SK-N-SH treated with all-trans-retinoic acid at 6 μM for 48 hours (cell line): Measurements from ENCODE around the gene ELF1.

Experiments used
- ATAC-seq: fragments of 200-7000 bp; cut with Tn5 transposase; 3 replicates; pipeline ENCODE4 v1.9.1; 2020; ENCODE audit warnings: mild to moderate bottlenecking, moderate library complexity
- ARNTL ChIP-seq: fragments of 450-650 bp; formaldehyde crosslinking; IDR thresholded peaks from 2 replicates; pipeline ENCODE4 v1.5.0; 2020; ENCODE audit warnings: low read depth, mild to moderate bottlenecking, moderate library complexity, borderline replicate concordance
- BACH2 ChIP-seq: fragments of 250-450 bp; sonication (Bioruptor Pico); IDR thresholded peaks from 2 replicates; pipeline ENCODE4 v1.9.0; 2021; ENCODE audit warnings: mild to moderate bottlenecking, borderline replicate concordance
- CREB5 ChIP-seq: fragments of 250-450 bp; sonication (Bioruptor Pico); IDR thresholded peaks from 2 replicates; pipeline ENCODE4 v1.5.1; 2020; ENCODE audit warnings: low read depth, mild to moderate bottlenecking, moderate library complexity
- CSDC2 ChIP-seq: fragments of 250-450 bp; sonication (Bioruptor Pico); IDR thresholded peaks from 2 replicates; pipeline ENCODE4 v1.5.0; 2020; ENCODE audit warnings: mild to moderate bottlenecking, moderate library complexity
- ESRRG ChIP-seq: fragments of 250-450 bp; sonication (Bioruptor Pico); IDR thresholded peaks from 2 replicates; pipeline ENCODE4 v1.6.1; 2021; ENCODE audit warnings: mild to moderate bottlenecking
- GLIS3 ChIP-seq: fragments of 250-450 bp; sonication (Bioruptor Pico); IDR thresholded peaks from 2 replicates; pipeline ENCODE4 v1.5.0; 2020; ENCODE audit warnings: mild to moderate bottlenecking, moderate library complexity
- ISL1 ChIP-seq: fragments of 250-450 bp; sonication (Bioruptor Pico); IDR thresholded peaks from 2 replicates; pipeline ENCODE4 v2.1.2; 2022; ENCODE audit warnings: mild to moderate bottlenecking, moderate library complexity
- OSR1 ChIP-seq: fragments of 250-450 bp; sonication (Bioruptor Pico); IDR thresholded peaks from 2 replicates; pipeline ENCODE4 v1.8.0; 2022; ENCODE audit warnings: moderate library complexity, mild to moderate bottlenecking, inconsistent platforms
- RARB ChIP-seq: fragments of 250-450 bp; sonication (Bioruptor Pico); IDR thresholded peaks from 2 replicates; pipeline ENCODE4 v1.8.0; 2021; ENCODE audit warnings: mild to moderate bottlenecking, moderate library complexity
- SNAI2 ChIP-seq: fragments of 250-450 bp; sonication (Bioruptor Pico); IDR thresholded peaks from 2 replicates; pipeline ENCODE4 v1.5.0; 2020; ENCODE audit warnings: mild to moderate bottlenecking, moderate library complexity
- TCF4 ChIP-seq: fragments of 250-450 bp; sonication (Bioruptor Pico); IDR thresholded peaks from 2 replicates; pipeline ENCODE4 v1.8.0; 2021; ENCODE audit warnings: mild to moderate bottlenecking, moderate library complexity, borderline replicate concordance
- TOX ChIP-seq: fragments of 250-450 bp; sonication (Bioruptor Pico); IDR thresholded peaks from 2 replicates; pipeline ENCODE4 v1.8.0; 2021; ENCODE audit warnings: mild to moderate bottlenecking, moderate library complexity, borderline replicate concordance
- ZC3H10 ChIP-seq: fragments of 250-450 bp; sonication (Bioruptor Pico); IDR thresholded peaks from 2 replicates; pipeline ENCODE4 v1.5.1; 2021; ENCODE audit warnings: mild to moderate bottlenecking, moderate library complexity
- ZFP3 ChIP-seq: fragments of 250-450 bp; sonication (Bioruptor Pico); IDR thresholded peaks from 2 replicates; pipeline ENCODE4 v1.5.0; 2020; ENCODE audit warnings: mild to moderate bottlenecking, moderate library complexity
- ZFP30 ChIP-seq: fragments of 450-650 bp; formaldehyde crosslinking; IDR thresholded peaks from 2 replicates; pipeline ENCODE4 v1.5.0; 2022; ENCODE audit warnings: mild to moderate bottlenecking, moderate library complexity
- ZNF565 ChIP-seq: fragments of 450-650 bp; formaldehyde crosslinking; conservative IDR thresholded peaks from 2 replicates; pipeline ENCODE4 v1.5.0; 2020; ENCODE audit warnings: low read depth, mild to moderate bottlenecking, moderate library complexity
- ZNF70 ChIP-seq: fragments of 450-650 bp; formaldehyde crosslinking; IDR thresholded peaks from 2 replicates; pipeline ENCODE4 v1.5.0; 2020; ENCODE audit warnings: mild to moderate bottlenecking, moderate library complexity
- ZNF8 ChIP-seq: fragments of 450-650 bp; formaldehyde crosslinking; IDR thresholded peaks from 2 replicates; pipeline ENCODE4 v1.5.0; 2020; ENCODE audit warnings: mild to moderate bottlenecking, moderate library complexity
- TF ChIP-seq, protein P1 (sequence below): fragments of 250-450 bp; sonication (Bioruptor Pico); IDR thresholded peaks from 2 replicates; pipeline ENCODE4 v1.8.0; 2020; ENCODE audit warnings: mild to moderate bottlenecking, moderate library complexity, borderline replicate concordance
- TF ChIP-seq, protein P2 (sequence below): fragments of 250-450 bp; sonication (Bioruptor Pico); IDR thresholded peaks from 2 replicates; pipeline ENCODE4 v1.5.0; 2020; ENCODE audit warnings: mild to moderate bottlenecking, moderate library complexity
- TF ChIP-seq, protein P3 (sequence below): fragments of 250-450 bp; sonication (Bioruptor Pico); IDR thresholded peaks from 2 replicates; pipeline ENCODE4 v1.5.1; 2021; ENCODE audit warnings: mild to moderate bottlenecking, moderate library complexity
- TF ChIP-seq, protein P4 (sequence below): fragments of 250-450 bp; sonication (Bioruptor Pico); IDR thresholded peaks from 2 replicates; pipeline ENCODE4 v1.8.0; 2021; ENCODE audit warnings: low read depth, mild to moderate bottlenecking, moderate library complexity, borderline replicate concordance

Gene ELF1

GRCh38 chr13:41026788-41027187 lies 7.7 kb upstream of the ELF1 start:
- ATAC-seq = no peak
- TF ChIP-seq ZFP30 (no peak), TCF4 (CRISPR knock-in tag) (no peak), ISL1 (CRISPR knock-in tag) (no peak), OSR1 (CRISPR knock-in tag) (no peak), CSDC2 (no peak), CREB5 (CRISPR knock-in tag) (no peak), ZC3H10 (CRISPR knock-in tag) (no peak), SNAI2 (CRISPR knock-in tag) (no peak), TOX (CRISPR knock-in tag) (no peak), BACH2 (CRISPR knock-in tag) (no peak), ZNF565 (CRISPR knock-in tag) (no peak), ZNF70 (CRISPR knock-in tag) (no peak), RARB (CRISPR knock-in tag) (no peak)
- TF ChIP-seq, protein P1, sequence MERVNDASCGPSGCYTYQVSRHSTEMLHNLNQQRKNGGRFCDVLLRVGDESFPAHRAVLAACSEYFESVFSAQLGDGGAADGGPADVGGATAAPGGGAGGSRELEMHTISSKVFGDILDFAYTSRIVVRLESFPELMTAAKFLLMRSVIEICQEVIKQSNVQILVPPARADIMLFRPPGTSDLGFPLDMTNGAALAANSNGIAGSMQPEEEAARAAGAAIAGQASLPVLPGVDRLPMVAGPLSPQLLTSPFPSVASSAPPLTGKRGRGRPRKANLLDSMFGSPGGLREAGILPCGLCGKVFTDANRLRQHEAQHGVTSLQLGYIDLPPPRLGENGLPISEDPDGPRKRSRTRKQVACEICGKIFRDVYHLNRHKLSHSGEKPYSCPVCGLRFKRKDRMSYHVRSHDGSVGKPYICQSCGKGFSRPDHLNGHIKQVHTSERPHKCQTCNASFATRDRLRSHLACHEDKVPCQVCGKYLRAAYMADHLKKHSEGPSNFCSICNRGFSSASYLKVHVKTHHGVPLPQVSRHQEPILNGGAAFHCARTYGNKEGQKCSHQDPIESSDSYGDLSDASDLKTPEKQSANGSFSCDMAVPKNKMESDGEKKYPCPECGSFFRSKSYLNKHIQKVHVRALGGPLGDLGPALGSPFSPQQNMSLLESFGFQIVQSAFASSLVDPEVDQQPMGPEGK (CRISPR knock-in tag) = no peak
- TF ChIP-seq, protein P2, sequence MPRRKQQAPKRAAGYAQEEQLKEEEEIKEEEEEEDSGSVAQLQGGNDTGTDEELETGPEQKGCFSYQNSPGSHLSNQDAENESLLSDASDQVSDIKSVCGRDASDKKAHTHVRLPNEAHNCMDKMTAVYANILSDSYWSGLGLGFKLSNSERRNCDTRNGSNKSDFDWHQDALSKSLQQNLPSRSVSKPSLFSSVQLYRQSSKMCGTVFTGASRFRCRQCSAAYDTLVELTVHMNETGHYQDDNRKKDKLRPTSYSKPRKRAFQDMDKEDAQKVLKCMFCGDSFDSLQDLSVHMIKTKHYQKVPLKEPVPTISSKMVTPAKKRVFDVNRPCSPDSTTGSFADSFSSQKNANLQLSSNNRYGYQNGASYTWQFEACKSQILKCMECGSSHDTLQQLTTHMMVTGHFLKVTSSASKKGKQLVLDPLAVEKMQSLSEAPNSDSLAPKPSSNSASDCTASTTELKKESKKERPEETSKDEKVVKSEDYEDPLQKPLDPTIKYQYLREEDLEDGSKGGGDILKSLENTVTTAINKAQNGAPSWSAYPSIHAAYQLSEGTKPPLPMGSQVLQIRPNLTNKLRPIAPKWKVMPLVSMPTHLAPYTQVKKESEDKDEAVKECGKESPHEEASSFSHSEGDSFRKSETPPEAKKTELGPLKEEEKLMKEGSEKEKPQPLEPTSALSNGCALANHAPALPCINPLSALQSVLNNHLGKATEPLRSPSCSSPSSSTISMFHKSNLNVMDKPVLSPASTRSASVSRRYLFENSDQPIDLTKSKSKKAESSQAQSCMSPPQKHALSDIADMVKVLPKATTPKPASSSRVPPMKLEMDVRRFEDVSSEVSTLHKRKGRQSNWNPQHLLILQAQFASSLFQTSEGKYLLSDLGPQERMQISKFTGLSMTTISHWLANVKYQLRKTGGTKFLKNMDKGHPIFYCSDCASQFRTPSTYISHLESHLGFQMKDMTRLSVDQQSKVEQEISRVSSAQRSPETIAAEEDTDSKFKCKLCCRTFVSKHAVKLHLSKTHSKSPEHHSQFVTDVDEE (CRISPR knock-in tag) = no peak
- TF ChIP-seq, protein P3, sequence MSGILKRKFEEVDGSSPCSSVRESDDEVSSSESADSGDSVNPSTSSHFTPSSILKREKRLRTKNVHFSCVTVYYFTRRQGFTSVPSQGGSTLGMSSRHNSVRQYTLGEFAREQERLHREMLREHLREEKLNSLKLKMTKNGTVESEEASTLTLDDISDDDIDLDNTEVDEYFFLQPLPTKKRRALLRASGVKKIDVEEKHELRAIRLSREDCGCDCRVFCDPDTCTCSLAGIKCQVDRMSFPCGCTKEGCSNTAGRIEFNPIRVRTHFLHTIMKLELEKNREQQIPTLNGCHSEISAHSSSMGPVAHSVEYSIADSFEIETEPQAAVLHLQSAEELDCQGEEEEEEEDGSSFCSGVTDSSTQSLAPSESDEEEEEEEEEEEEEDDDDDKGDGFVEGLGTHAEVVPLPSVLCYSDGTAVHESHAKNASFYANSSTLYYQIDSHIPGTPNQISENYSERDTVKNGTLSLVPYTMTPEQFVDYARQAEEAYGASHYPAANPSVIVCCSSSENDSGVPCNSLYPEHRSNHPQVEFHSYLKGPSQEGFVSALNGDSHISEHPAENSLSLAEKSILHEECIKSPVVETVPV (CRISPR knock-in tag) = no peak

DNA sequence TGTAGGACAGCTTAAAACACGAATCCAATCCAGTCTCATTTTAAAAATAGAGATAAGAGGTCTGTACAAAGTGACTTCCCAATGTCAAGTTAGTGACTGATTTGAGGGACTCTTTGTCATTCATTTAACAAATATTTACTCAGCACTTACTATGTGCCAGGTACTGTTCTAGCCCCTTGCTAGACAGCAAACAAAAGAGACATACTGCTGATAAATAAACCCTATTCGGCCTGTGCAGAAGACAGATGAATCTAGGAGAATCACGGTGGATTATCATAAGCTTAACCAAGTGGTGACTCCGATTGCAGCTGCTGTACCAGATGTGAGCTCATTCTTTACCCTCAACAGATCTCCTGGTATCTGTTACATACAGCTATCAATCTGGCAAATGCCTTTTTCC lies 6.4 kb upstream of the ELF1 start:
- no peak for ATAC-seq
- TF ChIP-seq ESRRG (CRISPR knock-in tag) (no peak), ZFP30 (no peak), ISL1 (CRISPR knock-in tag) (no peak)

- TF ChIP-seq ARNTL (CRISPR knock-in tag) = no peak
- TF ChIP-seq CSDC2 = no peak
- TF ChIP-seq GLIS3 (CRISPR knock-in tag) = no peak
- TF ChIP-seq, protein P3 (CRISPR knock-in tag) = no peak
- TF ChIP-seq ZFP3 (CRISPR knock-in tag) = no peak
- TF ChIP-seq, protein P1 (CRISPR knock-in tag) = no peak
- no peak for TF ChIP-seq SNAI2 (CRISPR knock-in tag)
- no peak for TF ChIP-seq ISL1 (CRISPR knock-in tag)
- TF ChIP-seq ZNF70 (CRISPR knock-in tag) = no peak
- TF ChIP-seq, protein P4, sequence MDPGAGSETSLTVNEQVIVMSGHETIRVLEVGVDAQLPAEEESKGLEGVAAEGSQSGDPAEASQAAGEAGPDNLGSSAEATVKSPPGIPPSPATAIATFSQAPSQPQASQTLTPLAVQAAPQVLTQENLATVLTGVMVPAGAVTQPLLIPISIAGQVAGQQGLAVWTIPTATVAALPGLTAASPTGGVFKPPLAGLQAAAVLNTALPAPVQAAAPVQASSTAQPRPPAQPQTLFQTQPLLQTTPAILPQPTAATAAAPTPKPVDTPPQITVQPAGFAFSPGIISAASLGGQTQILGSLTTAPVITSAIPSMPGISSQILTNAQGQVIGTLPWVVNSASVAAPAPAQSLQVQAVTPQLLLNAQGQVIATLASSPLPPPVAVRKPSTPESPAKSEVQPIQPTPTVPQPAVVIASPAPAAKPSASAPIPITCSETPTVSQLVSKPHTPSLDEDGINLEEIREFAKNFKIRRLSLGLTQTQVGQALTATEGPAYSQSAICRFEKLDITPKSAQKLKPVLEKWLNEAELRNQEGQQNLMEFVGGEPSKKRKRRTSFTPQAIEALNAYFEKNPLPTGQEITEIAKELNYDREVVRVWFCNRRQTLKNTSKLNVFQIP (CRISPR knock-in tag) = no peak
- TF ChIP-seq ZNF8 = no peak
- TF ChIP-seq OSR1 (CRISPR knock-in tag) = no peak
- no peak for TF ChIP-seq ZFP30
- no peak for TF ChIP-seq ESRRG (CRISPR knock-in tag)
- TF ChIP-seq ZC3H10 (CRISPR knock-in tag) = no peak
- TF ChIP-seq, all 23 proteins: peak for 0
- no peak for ATAC-seq
Measured at GRCh38 chr13:41019578-41020347, 647 bp upstream of the ELF1 start.
